Measurements from ENCODE around the gene ANO5.
"Not testable (repeated sequence)": the region's sequence is repeated elsewhere in the genome, so short reads cannot be mapped to it uniquely, and the experiment has no call there.

The ANO5 gene

DNA sequence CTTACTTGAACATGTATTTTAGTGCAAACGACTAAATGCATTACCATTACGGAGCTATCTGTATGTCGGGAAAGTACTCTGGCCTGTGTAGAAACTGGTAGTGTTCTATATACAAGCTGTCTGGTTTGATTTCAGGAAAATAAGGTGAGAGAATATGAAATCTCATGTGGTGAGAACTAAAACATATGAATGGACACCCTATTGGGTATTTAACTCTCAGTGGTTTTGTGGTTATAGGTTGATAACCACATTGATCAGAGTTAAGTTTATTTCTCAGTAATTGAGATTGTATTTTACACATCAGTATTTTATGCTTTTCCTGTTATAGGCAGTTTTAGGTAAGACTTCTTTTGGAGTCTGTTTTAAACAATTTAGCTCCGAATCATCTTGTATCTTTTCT is 10.4 kb downstream of the ANO5 start:
- no peak for DNase-seq (ENCODE audit: low spot score)

DNA sequence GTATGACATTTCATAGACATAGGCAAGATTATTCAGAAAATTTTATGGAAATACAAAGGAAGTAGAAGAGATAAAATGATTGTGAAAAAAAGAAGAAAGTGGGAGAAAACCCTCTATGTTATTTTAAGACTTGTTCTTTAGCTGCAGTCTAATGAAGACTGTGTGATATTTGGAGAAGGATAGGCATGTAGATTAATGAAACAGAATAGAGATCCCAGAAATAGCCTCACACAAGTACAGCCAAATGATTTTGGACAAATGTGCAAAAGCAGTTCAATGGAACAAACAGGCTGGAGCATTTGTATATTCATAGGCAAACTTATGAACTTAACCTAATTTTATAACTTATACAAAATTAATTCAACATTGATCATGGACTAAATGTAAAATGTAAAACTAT is 14.3 kb downstream of the ANO5 start:
- no peak for DNase-seq (ENCODE audit: low spot score)

DNA sequence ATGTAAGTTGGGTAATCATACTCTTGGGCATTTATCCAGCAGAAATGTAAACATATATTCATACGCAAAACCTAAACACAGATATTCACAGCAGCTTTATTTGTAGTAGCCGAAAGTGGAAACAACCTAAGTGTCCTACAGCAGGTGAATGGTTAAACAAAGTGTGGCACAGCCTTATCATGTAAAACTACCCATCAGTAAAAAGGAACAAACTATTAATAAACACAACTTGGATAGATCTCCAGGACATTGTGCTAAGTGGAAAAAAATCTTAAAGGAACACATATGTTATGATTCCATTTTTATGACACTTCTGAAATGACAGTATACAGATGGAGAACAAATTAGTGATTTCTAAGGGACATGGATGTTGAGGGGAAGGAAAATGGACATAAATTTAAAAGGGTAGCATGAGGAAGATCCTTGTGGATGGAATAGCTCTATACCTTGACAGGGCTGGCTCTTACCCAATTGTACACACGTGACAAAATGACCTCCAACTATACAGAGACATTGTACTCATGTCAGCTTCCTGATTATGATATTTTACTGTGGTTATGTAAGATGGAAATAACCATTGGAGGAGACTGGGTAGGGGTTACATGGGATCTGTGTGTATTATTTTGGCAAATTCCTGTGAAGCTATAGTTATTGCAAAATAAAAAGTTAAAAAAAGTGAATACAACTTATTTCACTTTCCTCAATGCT is 15.4 kb downstream of the ANO5 start:
- DNase-seq (ENCODE audit: low spot score), result no peak

DNA sequence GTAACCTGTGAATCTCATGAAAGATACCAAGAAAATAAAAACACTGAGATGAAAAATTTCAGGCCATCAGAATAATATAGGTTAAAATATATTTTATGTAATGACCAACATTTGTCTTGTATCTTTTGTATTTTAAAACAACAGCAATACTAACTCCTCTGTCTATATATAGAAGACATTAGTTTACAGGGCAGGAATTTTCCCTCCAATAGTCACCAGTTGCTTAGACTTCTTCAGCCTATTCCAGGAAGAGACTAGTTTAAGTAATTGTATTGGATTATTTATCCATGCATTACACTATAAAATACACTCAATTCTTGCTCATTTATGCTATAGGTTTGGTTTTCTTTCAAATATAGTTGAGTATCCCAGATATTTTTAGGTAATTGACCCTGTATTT is 24.1 kb downstream of the ANO5 start:
- no peak for DNase-seq (ENCODE audit: low spot score)

DNA sequence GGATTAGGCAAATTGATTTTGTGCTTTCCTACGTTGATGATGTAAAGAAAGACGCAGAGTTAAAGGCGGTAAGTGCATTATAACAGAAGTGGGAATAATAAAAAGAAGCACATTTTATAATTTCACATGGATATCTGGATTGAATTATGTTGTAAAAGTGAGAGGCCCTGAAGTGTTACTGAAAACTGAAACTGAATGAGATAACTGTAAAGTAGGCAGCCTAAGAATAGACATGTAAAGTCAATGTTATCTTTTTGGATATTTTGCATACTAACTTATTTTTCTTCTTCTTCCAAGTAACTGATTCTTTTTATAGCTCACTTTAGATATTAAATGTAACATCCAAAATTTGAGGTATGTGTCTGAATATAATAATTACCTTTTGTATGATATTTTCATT is 28.3 kb downstream of the ANO5 start:
- DNase-seq (ENCODE audit: low spot score), result no peak

DNA sequence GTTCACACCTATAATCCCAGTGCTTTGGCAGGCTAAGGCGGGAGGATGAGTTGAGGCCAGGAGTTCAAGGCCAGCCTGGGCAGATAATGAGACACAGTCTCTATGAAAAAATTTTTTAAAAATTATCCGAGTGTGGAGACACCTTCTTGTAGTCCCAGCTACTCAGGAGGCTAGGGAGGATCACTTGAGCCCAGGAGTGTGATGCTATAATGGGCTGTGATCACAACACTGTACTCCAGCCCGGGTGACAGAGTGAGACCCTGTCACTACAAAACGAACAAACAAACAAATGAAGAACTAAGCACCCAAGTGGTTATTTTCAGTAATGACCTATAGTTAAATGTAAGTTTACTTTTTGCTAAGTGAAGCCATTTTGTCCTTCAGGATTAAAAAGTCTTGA is 32.3 kb downstream of the ANO5 start:
- DNase-seq (ENCODE audit: low spot score), result no peak

DNA sequence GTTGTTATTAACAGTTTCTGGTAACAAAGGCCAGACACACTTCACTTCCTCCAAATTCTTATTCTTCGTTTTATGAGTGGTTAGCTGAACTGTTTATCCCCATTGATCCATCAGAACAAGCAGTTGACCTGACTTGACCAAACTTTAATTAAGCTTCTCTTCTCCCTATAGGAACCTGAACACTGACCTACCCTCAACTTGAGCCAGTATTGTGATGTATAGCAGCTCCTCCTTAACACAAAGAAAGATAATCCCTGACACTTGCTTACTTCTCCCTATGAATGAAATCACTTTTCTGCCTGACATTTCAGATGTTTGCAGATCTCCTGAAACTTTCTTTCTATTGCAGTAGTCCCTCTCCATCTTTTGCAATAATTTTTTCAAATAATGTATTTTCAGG is 41.9 kb downstream of the ANO5 start:
- DNase-seq (ENCODE audit: low spot score), result no peak

DNA sequence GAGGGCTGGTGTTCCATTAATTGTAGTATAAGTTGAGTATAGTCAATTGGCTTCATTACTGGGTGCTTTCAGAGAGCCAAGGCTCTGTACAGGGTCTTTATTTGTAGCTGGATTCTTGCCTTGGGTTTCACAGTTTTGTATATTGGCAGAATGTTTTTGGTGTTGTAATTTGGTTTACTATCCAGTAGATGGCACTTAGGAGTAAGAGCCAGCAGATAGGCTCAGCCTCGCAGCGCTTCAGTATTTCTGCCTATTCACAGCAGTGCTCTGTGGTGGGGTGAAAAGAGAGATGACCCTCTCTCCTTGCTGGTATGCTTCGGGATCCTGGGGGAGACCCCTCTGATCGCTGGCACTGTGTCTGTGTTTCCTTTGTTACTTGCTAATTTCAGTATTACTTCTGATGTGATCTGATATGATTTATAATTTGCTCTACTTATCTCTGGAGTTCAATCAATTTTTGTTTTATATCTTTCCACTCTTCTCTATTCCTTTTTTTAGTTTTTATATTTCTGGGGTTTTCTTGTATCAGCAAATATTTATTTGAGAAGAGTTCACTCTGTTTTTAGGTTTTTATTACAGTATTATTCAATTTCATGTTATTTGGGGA is 52.2 kb downstream of the ANO5 start:
- peak; percentile 7 for DNase-seq (ENCODE audit: low spot score)

DNA sequence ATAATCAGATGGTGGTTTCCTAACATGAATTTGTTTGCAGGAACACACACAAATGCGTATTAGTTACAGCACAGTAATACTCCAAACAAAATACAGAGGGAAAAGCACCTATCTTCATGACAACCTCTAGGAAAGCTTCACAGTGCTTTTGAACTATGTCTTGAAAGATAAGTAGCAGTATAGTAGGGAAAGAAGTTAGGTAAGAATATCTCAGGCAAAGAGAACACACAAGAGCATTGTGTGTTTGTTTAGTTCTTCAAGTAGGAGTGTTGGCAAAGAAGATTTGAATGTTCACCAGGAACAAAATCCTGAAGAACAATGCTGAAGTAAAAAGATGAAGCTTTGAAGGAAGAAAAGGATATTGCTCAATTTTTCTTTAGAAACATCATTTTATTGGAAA is 54.1 kb downstream of the ANO5 start:
- DNase-seq (ENCODE audit: low spot score), result no peak

DNA sequence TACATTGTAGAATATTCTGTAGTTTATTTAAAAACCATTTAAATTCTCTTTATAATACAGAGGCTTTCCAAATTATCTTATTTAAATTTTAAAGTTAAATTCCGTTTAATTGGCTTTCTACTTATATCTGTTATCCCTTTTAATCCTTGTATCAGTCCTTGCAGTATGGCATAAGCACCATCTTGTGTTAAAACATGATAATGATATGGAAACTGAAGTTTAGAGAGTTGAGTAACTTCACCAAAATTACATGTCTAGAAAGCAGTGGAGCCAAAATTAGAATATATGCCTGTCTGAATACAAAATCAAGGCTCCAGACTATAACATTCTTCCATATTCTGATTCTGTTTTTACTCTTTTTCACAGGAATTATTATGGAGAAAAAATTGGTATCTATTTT is 57.0 kb downstream of the ANO5 start:
- no peak for DNase-seq (ENCODE audit: low spot score)

DNA sequence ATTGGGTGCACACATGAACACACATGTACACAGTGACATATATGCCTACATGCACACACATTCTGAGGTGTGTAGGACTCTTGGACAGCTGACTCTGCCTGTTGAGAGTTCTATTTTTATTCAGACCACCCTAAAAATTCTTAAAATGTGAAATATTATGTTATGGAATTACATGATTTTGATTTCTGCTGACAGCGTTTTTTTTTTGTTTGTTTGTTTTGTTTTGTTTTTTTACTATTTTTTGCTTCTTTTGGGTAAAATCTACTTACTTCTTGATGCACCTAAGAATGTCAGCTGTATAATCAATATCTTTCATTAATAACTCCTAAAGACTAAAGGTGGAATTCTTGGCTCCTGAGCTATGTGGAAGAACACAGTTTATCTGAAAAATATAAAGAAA is 64.0 kb downstream of the ANO5 start:
- DNase-seq (ENCODE audit: low spot score), result no peak

DNA sequence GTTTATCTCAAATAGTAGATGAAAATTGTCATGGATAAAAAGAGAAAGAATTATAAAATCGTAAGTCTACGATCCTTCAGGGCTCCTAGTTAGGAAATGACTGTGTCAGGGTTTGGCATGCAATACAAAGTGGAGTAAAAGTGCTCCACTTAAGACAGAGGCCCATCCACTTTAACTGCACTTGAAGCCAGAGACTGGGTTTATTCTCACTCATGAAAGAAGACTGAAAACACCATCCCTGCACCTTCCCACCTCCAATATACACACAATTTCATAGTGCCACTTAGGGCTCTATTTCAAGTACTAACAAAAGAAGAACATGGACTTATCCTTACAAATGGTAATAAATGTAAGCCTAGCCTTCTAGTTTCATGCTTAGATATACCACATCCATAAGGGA is 70.7 kb downstream of the ANO5 start:
- no peak for DNase-seq (ENCODE audit: low spot score)

DNA sequence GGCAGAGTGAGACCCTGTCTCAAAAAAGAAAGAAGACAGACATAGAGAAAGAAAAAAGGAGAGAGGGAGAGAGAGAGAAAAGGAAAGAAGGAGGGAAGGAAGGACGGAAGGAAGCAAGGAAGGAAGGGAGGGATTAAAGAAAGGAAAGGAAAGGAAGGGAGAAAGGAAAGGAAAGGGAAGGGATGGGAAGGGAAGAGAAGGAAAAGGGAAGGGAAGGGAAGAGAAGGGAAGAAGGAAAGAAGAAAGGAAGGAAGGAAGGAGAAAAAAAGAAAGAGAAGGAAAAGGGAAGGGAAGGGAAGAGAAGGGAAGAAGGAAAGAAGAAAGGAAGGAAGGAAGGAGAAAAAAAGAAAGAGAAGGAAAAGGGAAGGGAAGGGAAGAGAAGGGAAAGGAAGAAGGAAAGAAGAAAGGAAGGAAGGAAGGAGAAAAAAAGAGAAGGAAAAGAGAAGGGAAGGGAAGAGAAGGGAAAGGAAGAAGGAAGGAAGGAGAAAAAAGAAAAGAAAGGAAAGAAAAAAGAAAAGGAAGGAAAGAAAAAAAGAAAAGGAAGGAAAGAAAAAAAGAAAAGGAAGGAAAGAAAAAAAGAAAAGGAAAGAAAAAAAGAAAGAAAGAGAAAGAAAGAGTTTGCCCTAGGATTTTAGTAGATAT is 76.2 kb downstream of the ANO5 start:
- DNase-seq (ENCODE audit: low spot score), result not testable (repeated sequence)

DNA sequence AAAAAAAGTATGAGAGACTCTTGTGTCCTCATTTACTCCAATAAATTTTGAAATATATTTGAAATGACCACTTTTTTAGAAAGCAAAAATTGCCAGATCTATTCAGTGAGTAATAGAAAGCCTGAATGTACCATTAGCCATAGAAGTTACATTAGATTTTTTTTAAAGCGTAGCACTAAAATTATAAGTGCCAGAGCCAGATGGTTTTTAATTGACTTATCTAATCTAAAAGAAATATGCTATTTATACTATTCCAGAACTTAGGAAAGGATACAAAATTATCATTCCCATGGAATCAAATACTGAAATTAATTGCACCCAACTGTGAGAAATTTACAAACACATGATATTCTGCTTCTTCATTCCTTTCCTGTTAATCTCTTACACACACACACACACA is 80.9 kb downstream of the ANO5 start:
- no peak for DNase-seq (ENCODE audit: low spot score)

DNA sequence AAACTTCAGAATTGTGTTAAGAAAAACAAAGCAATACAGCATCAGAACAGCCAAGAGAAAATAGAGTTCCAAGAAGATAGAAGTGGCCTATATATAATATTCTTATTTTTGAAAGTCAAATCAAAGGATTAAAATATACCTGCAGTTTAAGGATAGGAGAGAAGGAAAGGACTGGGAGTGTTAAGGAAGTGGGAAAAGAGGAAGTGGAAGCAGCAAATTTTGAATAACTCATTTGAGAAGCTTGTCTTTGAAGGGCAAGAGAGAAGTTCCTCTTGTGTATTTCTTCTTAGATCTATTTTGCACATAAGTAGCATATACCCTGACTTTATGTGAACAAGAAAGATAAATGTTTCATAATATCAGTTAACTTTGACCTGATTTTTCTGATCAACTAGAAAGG is 82.7 kb downstream of the ANO5 start:
- DNase-seq (ENCODE audit: low spot score), result no peak

DNA sequence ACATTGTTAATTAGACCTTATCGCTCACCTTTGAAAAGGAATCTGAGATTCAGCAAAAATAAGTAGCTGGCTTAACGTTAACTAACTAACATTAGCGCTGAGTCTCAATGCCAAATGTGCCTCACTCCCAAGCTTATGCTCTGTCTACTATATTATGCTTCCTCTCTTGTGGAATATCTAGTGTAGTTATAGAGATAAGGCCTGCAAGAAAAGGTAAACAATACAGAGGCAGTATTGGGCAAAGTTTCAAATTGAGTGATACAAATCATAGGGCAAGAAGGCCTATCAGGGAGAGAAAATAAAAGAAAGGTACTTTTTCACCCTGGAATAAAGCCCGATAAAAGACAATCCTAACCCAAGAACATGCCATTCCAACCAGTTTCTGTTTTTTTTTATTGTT is 83.7 kb downstream of the ANO5 start:
- DNase-seq (ENCODE audit: low spot score), result no peak

DNA sequence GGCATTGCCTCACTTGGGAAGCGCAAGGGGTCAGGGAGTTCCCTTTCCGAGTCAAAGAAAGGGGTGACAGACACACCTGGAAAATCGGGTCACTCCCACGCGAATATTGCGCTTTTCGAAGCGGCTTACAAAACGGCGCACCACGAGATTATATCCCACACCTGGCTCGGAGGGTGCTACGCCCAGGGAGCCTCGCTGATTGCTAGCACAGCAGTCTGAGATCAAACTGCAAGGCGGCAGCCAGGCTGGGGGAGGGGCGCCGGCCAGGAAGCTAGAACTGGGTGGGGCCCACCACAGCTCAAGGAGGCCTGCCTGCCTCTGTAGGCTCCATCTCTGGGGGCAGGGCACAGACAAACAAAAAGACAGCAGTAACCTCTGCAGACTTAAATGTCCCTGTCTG is 92.1 kb downstream of the ANO5 start:
- DNase-seq (ENCODE audit: low spot score), result not testable (repeated sequence)

DNA sequence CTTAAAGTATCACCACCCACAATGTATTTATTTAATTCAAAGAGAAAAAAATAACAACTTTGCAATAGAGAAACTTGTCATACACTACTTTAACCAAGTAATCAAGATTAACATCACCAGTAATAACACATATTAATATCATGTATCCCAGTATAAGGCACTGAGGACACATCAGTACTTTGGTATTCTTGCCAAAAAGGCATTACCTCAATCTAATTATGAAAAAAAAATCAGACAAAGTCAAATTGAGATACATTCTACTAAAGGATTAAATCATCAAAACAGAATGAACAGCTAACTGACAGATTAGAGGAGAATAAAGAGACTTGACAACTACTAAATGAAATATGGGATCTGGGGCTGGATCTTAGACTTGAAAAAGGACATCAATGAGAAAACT is 109.5 kb downstream of the ANO5 start:
- DNase-seq (ENCODE audit: low spot score), result no peak

DNA sequence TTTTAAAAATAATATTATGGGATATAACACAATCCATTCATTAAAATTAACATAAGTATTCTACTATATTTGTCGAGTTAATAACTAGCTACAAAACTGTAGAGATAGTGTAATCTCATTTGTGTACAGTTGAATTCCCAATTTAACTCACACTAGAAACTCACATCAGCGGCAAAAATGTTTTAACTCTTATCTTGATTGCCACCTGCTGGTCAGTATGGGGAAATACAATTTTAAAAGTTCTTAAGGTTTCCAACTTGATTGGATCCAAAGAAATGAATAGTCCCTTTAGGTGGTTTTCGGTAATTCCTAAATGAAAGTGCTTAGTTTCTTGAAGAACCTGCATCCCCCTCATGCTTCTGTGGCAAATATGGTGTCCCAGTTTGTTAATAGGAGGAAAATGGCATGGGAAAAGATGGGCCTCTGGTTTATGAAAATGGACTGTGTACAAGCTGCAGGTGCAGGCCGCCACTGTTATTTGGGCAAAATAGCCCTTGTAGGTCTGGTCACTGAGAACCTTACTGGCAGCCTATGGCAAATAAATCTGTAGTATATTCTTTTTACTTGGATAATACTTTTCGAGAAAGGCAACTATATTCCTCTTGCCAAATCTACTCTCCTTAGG is 111.6 kb downstream of the ANO5 start:
- DNase-seq (ENCODE audit: low spot score), result no peak

DNA sequence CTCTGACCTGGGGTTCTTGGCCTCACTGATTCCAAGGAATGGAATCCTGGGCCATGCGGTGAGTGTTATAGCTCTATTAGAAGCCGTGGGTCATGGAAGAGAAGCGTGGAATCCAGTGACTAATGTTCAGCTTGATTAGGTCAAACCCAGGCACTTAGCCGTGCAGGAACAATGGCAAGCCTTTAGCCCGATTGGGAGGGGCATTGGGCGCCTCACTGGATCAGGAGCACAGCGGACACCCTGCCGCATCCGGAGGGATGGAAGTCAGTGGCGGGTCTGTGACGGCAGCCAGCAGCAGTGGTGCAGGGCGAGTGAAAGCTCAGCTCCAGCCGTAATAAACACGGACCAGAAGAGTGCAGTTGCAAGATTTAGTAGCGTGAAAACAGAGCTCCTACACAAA is 124.8 kb downstream of the ANO5 start:
- no peak for DNase-seq (ENCODE audit: low spot score)

DNA sequence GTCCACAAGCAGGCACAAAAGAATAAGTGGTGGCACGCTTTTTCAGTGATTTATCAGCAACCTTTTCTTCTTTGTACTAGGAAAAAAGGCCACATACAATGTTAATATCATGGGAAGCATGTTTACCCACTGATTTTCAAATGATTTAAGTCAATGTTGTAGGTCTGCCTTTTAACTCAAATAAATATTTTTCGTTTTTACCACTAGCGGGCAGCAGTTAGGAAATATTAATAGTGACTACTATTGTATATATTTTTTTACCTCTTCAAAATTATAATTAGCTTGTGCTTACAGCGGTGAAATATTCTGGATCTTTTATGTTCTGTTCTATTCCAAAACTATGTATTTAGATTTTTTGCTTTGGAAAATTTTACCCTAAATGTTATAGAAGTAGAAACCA is 138.9 kb downstream of the ANO5 start:
- DNase-seq (ENCODE audit: low spot score), result no peak

All from HuH-7.5 (cell line).